WI38 (cell line): ENCODE data around the gene ORC1.

Experiments
- H3K4me3 ChIP-seq: 2 replicates; pipeline ENCODE4 v1.5.1; 2011; ENCODE audit warnings: low read depth, mild to moderate bottlenecking, control low read depth, low read length
- CTCF ChIP-seq: IDR thresholded peaks from 2 replicates; pipeline ENCODE4 v1.5.1; 2012; ENCODE audit warnings: low read depth, mild to moderate bottlenecking, control low read depth, low read length

ORC1 gene

GRCh38 chr1:52427152-52427551 lies 22.9 kb upstream of the ORC1 start:
- TF ChIP-seq CTCF: no peak
- no peak overlapping the region for H3K4me3 ChIP-seq

GRCh38 chr1:52426371-52426770 lies 22.1 kb upstream of the ORC1 start:
- H3K4me3 ChIP-seq: no peak overlapping the region
- no peak for TF ChIP-seq CTCF

- TF ChIP-seq CTCF: no peak
- no peak overlapping the region for H3K4me3 ChIP-seq
Measured at GRCh38 chr1:52424813-52425212, 20.6 kb upstream of the ORC1 start.

GRCh38 chr1:52424231-52424636 lies 20.0 kb upstream of the ORC1 start:
- H3K4me3 ChIP-seq: no peak overlapping the region
- TF ChIP-seq CTCF: no peak

- TF ChIP-seq CTCF: no peak
- no peak overlapping the region for H3K4me3 ChIP-seq
Measured at GRCh38 chr1:52423771-52424170, 19.5 kb upstream of the ORC1 start.

GRCh38 chr1:52423055-52423454 lies 18.8 kb upstream of the ORC1 start:
- no peak overlapping the region for H3K4me3 ChIP-seq
- no peak for TF ChIP-seq CTCF

- no peak for TF ChIP-seq CTCF
- H3K4me3 ChIP-seq: no peak overlapping the region
Measured at GRCh38 chr1:52420713-52421112, 16.5 kb upstream of the ORC1 start.
